OCI-LY3 (cell line): ENCODE results near the gene BAG3.

Experiments
- H2AFZ ChIP-seq: fragments of 200-600, 300-600 bp; shearing (Covaris generic); 2 replicates; pipeline ENCODE4 v1.6.0; 2014; ENCODE audit warnings: antibody characterized with exemption, low read depth, low read length
- H3K27ac ChIP-seq: fragments of 200-600, 300-600 bp; sonication (generic); 2 replicates; pipeline ENCODE4 v1.5.1; 2014; ENCODE audit warnings: mild to moderate bottlenecking, low read length, moderate library complexity, mixed read lengths
- H3K27me3 ChIP-seq: fragments of 200-600, 300-600 bp; sonication (generic); 2 replicates; pipeline ENCODE4 v1.6.1; 2014; ENCODE audit warnings: low read depth, low read length, mixed read lengths
- H3K36me3 ChIP-seq: fragments of 200-600, 300-600 bp; sonication (generic); replicated peaks from 2 replicates; pipeline ENCODE3; 2014; ENCODE audit warnings: low read depth, low read length, mixed read lengths
- H3K4me1 ChIP-seq: fragments of 300-600, 200-600 bp; sonication (generic); 2 replicates; pipeline ENCODE4 v1.6.1; 2014; ENCODE audit warnings: low read length, mixed read lengths
- H3K4me2 ChIP-seq: fragments of 200-600, 300-600 bp; sonication (generic); 2 replicates; pipeline ENCODE4 v1.6.1; 2014; ENCODE audit warnings: low read length, mixed read lengths
- H3K4me3 ChIP-seq: fragments of 300-600, 200-600 bp; sonication (generic); 2 replicates; pipeline ENCODE4 v1.5.1; 2014; ENCODE audit warnings: antibody characterized with exemption, mild to moderate bottlenecking, low read length, moderate library complexity
- H3K79me2 ChIP-seq: fragments of 300-600, 200-600 bp; shearing (Covaris generic); 2 replicates; pipeline ENCODE4 v1.6.1; 2014; ENCODE audit warnings: mild to moderate bottlenecking, low read length, mixed read lengths
- H3K9ac ChIP-seq: fragments of 300-600, 200-600 bp; shearing (Covaris generic); 2 replicates; pipeline ENCODE4 v1.6.0; 2014; ENCODE audit warnings: mild to moderate bottlenecking, low read length, moderate library complexity
- H3K9me3 ChIP-seq: fragments of 200-600, 300-600 bp; shearing (Covaris generic); 2 replicates; pipeline ENCODE4 v1.6.1; 2014; ENCODE audit warnings: low read length, mixed read lengths; ENCODE audit not compliant: insufficient read depth
- H4K20me1 ChIP-seq: fragments of 200-600, 300-600 bp; sonication (generic); 2 replicates; pipeline ENCODE4 v1.6.1; 2016; ENCODE audit warnings: low read length, mixed read lengths; ENCODE audit not compliant: insufficient read depth
- CTCF ChIP-seq: fragments of 200-600, 300-600 bp; sonication (generic); IDR thresholded peaks from 2 replicates; pipeline ENCODE4 v1.5.1; 2014; ENCODE audit warnings: antibody characterized with exemption, low read length, low read depth
- EZH2phosphoT487 ChIP-seq: fragments of 200-600 bp; shearing (Covaris generic); IDR thresholded peaks from 2 replicates; pipeline ENCODE4 v1.6.1; 2018; ENCODE audit warnings: antibody characterized with exemption, mixed run types, low read depth

BAG3 gene

DNA sequence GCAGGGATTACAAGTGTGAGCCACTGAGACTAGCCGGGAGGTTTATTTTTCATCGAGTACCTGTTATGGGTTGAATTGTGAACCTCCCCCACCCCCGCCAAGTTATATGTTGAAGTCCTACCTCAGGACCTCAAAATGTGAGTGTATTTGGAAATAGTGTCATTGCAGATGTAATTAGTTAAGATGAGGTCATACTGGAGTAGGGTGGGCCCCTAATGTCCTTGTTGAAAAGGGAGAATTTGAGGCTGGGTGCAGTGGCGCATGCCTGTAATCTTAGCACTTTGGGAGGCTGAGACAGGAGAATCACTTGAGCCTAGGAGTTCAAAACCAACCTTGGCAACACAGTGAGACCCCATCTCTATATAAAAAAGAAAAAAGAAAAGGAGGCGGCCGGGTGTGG lies 10.8 kb upstream of the BAG3 start:
- H4K20me1 ChIP-seq, result no peaks in the 10 kb centered on the region
- H3K9ac ChIP-seq, result no peak overlapping the region
- no peaks in the 10 kb centered on the region for H3K36me3 ChIP-seq
- H2AFZ ChIP-seq, result no peak overlapping the region
- no peaks in the 10 kb centered on the region for H3K79me2 ChIP-seq
- H3K27me3 ChIP-seq, result no peaks in the 10 kb centered on the region
- no peak overlapping the region for H3K27ac ChIP-seq
- TF ChIP-seq CTCF, result no peak
- TF ChIP-seq EZH2phosphoT487, result no peak
- H3K4me2 ChIP-seq, result no peak overlapping the region
- H3K9me3 ChIP-seq, result no peaks in the 10 kb centered on the region
- H3K4me1 ChIP-seq, result peaks cover 14% of the 10 kb centered on the region
- no peak overlapping the region for H3K4me3 ChIP-seq

- H3K79me2 ChIP-seq, result no peaks in the 10 kb centered on the region
- no peak overlapping the region for H3K4me2 ChIP-seq
- no peaks in the 10 kb centered on the region for H4K20me1 ChIP-seq
- no peak overlapping the region for H3K27ac ChIP-seq
- no peak for TF ChIP-seq CTCF
- TF ChIP-seq EZH2phosphoT487, result no peak
- no peak overlapping the region for H2AFZ ChIP-seq
- no peak overlapping the region for H3K4me3 ChIP-seq
- H3K4me1 ChIP-seq, result peaks cover 14% of the 10 kb centered on the region
- no peak overlapping the region for H3K9ac ChIP-seq
- no peaks in the 10 kb centered on the region for H3K36me3 ChIP-seq
- no peaks in the 10 kb centered on the region for H3K27me3 ChIP-seq
- no peaks in the 10 kb centered on the region for H3K9me3 ChIP-seq
Measured at GRCh38 chr10:119640875-119641526, 10.2 kb upstream of the BAG3 start.

DNA sequence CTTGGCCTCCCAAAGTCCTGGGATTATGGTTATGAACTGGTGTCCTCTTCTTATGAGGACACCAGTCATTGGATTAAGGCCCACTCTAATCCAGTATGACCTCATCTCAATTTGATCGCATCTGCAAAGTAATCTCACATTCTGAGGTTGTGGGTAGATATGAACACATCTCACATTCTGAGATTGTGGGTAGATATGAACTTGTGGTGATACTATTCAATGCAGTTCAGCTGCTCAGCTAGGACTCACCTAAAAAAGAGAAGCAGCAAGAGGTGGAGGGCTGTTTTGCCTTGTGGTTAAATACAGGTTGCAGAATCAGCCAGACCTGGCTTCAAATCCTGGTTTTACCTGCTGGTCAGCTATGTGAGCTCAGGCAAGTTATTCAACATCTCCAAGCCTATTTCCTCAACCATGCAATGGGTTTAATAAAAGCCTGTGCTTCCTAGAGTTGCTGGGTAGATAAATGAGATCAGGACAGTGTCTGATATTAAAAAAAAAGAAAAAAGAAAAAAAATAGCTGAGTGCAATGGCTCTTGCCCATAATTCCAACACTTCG lies 8.5 kb upstream of the BAG3 start:
- Histone ChIP-seq H2AFZ (no peak overlapping the region), H3K9ac (no peak overlapping the region), H3K36me3 (no peaks in the 10 kb centered on the region), H3K27me3 (no peaks in the 10 kb centered on the region), H3K4me1 (peaks cover 7% of the 10 kb centered on the region), H3K4me2 (no peak overlapping the region), H3K4me3 (no peak overlapping the region), H3K79me2 (no peaks in the 10 kb centered on the region), H4K20me1 (no peaks in the 10 kb centered on the region), H3K9me3 (no peaks in the 10 kb centered on the region), H3K27ac (no peak overlapping the region)
- TF ChIP-seq EZH2phosphoT487 (no peak), CTCF (no peak)

GRCh38 chr10:119643306-119644204 lies 7.6 kb upstream of the BAG3 start:
- Histone ChIP-seq H3K27ac (no peak overlapping the region), H4K20me1 (no peaks in the 10 kb centered on the region), H3K79me2 (no peaks in the 10 kb centered on the region), H3K9ac (no peak overlapping the region), H3K36me3 (no peaks in the 10 kb centered on the region), H3K4me1 (peaks cover 5% of the 10 kb centered on the region), H3K27me3 (no peaks in the 10 kb centered on the region), H3K4me2 (no peak overlapping the region), H3K9me3 (no peaks in the 10 kb centered on the region), H3K4me3 (no peak overlapping the region), H2AFZ (no peak overlapping the region)
- TF ChIP-seq CTCF (no peak), EZH2phosphoT487 (no peak)
